Right hindlimb (tissue), 1 donor: ENCODE measurements around the gene SRPX2.
"Not testable (repeated sequence)": the region's sequence is repeated elsewhere in the genome, so short reads cannot be mapped to it uniquely, and the experiment has no call there.

Experiments used
- DNase-seq: peaks from one replicate; pipeline ENCODE4 v3.0.0-alpha.2; 2018

Gene SRPX2

DNA sequence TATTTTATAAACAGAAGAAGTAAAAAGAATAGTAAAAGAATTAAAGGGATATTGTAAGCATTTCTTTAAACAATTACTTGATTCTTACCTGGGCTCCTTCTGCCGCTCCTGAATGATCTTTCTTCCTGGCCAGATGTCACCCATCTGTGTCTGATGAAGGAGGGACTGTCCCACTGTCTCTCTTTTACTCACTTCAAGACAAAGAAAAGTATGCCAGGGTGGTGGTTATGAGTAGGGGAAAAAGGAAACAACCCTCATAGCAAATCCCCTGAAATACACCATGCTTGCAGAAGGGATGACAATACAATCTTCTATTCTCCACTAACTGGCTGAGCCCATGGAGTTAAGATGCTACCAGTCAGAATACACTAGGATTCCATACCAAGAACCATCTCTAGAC lies 56.8 kb downstream of the SRPX2 start:
- no peak for DNase-seq

DNA sequence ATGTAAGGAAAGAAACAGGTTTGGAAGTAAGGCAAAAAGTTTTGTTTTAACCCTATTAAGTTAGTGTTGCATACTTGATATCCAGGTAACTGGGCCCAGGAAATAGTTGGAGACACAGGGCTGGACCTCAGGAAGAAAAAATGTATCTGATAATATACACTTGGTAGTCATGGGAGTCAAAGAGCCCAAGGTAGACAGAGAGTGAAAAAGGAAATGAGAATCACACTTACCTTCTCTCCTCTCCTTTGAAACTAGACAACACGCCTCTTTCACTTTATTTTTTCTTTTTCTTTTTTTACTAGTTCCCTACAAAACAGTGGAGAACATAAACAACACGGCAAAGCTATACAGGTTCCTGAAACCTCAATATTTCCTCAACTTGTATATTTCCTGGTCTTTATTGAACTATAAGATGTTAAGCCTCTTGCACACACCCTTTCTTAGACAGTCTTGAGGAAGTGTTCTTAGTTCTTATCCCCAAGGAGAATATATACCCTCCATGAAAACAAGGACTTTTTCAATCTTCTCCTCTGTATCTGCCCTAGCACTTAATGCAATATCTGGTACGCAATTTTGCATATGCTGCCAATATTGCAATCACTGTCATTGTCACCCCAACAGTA lies 60.7 kb downstream of the SRPX2 start:
- DNase-seq, result no peak

DNA sequence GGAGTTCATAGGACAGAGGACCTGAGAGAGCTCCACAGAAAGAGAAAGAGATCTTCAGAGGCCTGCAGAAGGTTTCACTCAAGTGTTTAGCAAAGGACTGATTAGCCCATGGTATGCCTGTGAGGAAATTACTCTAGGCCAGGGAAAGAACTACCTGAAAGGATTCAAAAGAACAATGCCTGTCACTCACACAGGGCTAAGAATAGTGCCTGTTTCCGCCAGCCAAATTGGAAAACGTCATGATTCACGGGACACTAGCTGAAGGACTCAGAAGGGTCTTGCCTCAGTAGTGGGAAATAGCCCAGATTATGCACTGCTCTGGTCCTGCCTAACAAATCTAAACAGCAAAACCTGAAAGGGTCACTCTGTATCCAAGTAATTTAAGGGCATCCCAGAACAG lies 66.8 kb downstream of the SRPX2 start:
- no peak for DNase-seq

DNA sequence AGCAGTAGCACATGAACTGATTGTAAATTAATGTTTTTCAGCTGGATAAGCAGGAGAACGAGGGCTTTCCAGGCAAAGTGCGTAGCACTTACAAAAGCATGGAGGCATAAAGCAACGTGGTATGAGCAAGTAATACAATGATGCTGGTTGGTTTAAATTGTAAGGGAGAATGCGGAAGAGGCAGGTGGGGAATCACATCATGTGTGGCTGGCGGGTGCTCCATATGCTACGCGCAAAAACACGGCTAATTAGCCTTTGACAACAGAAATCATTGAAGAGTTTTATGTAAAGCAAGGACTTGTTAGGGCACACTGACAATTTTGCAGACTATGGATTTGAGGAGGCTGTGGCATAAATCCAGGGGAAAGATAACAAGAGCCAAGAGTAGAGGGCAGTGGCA lies 73.4 kb downstream of the SRPX2 start:
- no peak for DNase-seq

DNA sequence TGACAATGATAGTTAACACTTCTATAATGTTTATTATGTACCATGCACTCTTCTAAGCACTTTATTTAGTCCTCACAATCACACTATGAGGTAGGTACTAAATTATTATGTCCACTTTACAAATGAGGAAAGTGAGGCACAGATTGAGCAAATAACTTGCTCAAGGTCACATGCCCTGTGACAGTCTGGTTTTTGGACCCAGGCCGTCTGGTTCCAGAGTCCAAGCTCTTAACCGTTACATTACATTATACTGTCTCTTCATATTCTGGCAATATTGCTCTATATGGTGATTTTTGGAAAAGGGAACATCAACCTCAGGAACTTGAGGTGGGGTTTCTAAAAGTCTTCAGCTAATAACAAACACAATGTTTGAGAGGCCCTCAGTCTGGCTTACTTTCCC lies 75.1 kb downstream of the SRPX2 start:
- DNase-seq, result no peak

DNA sequence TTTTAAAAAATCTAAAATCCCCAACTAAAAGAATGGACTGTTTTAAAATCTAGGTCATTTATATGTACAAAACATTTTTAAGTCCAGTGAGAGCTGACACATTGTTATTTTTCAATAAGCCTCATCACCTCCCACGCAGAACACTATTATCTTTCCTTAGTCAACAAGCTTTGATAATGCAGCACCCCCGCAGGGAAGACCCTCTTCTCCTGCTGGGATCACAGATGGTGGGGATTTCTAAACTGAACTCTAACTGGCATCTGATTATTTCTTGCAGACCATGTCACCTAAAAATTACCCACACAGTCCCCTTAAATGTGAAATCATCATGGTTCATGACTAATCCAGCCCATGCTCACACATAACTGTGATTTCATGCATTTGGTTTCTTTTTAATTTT lies 76.3 kb downstream of the SRPX2 start:
- DNase-seq, result no peak

DNA sequence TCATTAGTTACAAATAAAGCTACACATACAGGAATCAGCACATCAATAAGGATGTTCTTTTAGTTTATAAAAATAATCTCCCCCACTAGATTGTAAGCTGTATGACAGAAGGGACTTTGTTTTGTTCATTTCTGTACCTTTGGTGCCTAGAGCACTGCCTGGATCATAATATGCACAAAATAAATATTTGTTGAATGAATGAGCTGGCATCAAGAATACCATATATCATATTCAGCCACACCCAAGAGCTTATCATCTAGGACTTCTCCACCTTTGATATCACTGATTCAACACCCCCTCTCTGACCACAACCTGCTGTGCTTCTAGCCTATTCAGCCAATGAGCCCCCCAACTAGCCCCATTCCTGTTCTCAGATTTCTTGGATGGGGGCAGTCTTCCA lies 77.3 kb downstream of the SRPX2 start:
- no peak for DNase-seq

DNA sequence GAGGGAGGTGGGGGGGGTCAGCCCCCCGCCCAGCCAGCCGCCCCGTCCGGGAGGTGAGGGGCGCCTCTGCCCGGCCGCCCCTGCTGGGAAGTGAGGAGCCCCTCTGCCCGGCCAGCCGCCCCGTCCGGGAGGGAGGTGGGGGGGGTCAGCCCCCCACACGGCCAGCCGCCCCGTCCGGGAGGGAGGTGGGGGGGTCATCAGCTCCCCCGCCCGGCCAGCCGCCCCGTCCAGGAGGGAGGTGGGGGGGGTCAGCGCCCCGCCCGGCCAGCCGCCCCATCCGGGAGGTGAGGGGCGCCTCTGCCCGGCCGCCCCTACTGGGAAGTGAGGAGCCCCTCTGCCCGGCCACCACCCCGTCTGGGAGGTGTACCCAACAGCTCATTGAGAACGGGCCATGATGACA lies 80.0 kb downstream of the SRPX2 start:
- DNase-seq, result not testable (repeated sequence)
